SK-N-SH treated with all-trans-retinoic acid at 6 μM for 48 hours (cell line): ENCODE measurements around the gene FIBP.

ENCODE experiments used
- ATAC-seq: fragments of 200-7000 bp; cut with Tn5 transposase; 3 replicates; pipeline ENCODE4 v1.9.1; 2020; ENCODE audit warnings: mild to moderate bottlenecking, moderate library complexity
- BACH2 ChIP-seq: fragments of 250-450 bp; sonication (Bioruptor Pico); IDR thresholded peaks from 2 replicates; pipeline ENCODE4 v1.9.0; 2021; ENCODE audit warnings: mild to moderate bottlenecking, borderline replicate concordance
- CSDC2 ChIP-seq: fragments of 250-450 bp; sonication (Bioruptor Pico); IDR thresholded peaks from 2 replicates; pipeline ENCODE4 v1.5.0; 2020; ENCODE audit warnings: mild to moderate bottlenecking, moderate library complexity
- CSRNP3 ChIP-seq: fragments of 250-450 bp; sonication (Bioruptor Pico); IDR thresholded peaks from 2 replicates; pipeline ENCODE4 v1.5.1; 2021; ENCODE audit warnings: mild to moderate bottlenecking, moderate library complexity
- ESRRG ChIP-seq: fragments of 250-450 bp; sonication (Bioruptor Pico); IDR thresholded peaks from 2 replicates; pipeline ENCODE4 v1.6.1; 2021; ENCODE audit warnings: mild to moderate bottlenecking
- GLIS3 ChIP-seq: fragments of 250-450 bp; sonication (Bioruptor Pico); IDR thresholded peaks from 2 replicates; pipeline ENCODE4 v1.5.0; 2020; ENCODE audit warnings: mild to moderate bottlenecking, moderate library complexity
- ISL1 ChIP-seq: fragments of 250-450 bp; sonication (Bioruptor Pico); IDR thresholded peaks from 2 replicates; pipeline ENCODE4 v2.1.2; 2022; ENCODE audit warnings: mild to moderate bottlenecking, moderate library complexity
- OSR1 ChIP-seq: fragments of 250-450 bp; sonication (Bioruptor Pico); IDR thresholded peaks from 2 replicates; pipeline ENCODE4 v1.8.0; 2022; ENCODE audit warnings: moderate library complexity, mild to moderate bottlenecking, inconsistent platforms
- PATZ1 ChIP-seq: fragments of 250-450 bp; sonication (Bioruptor Pico); IDR thresholded peaks from 2 replicates; pipeline ENCODE4 v1.8.0; 2020; ENCODE audit warnings: mild to moderate bottlenecking, moderate library complexity, borderline replicate concordance
- POU6F1 ChIP-seq: fragments of 250-450 bp; sonication (Bioruptor Pico); IDR thresholded peaks from 2 replicates; pipeline ENCODE4 v1.8.0; 2021; ENCODE audit warnings: low read depth, mild to moderate bottlenecking, moderate library complexity, borderline replicate concordance
- PPARA ChIP-seq: fragments of 250-450 bp; sonication (Bioruptor Pico); IDR thresholded peaks from 2 replicates; pipeline ENCODE4 v1.5.0; 2020; ENCODE audit warnings: mild to moderate bottlenecking, borderline replicate concordance
- RARB ChIP-seq: fragments of 250-450 bp; sonication (Bioruptor Pico); IDR thresholded peaks from 2 replicates; pipeline ENCODE4 v1.8.0; 2021; ENCODE audit warnings: mild to moderate bottlenecking, moderate library complexity
- SNAI2 ChIP-seq: fragments of 250-450 bp; sonication (Bioruptor Pico); IDR thresholded peaks from 2 replicates; pipeline ENCODE4 v1.5.0; 2020; ENCODE audit warnings: mild to moderate bottlenecking, moderate library complexity
- TCF4 ChIP-seq: fragments of 250-450 bp; sonication (Bioruptor Pico); IDR thresholded peaks from 2 replicates; pipeline ENCODE4 v1.8.0; 2021; ENCODE audit warnings: mild to moderate bottlenecking, moderate library complexity, borderline replicate concordance
- TOX ChIP-seq: fragments of 250-450 bp; sonication (Bioruptor Pico); IDR thresholded peaks from 2 replicates; pipeline ENCODE4 v1.8.0; 2021; ENCODE audit warnings: mild to moderate bottlenecking, moderate library complexity, borderline replicate concordance
- TSHZ2 ChIP-seq: fragments of 250-450 bp; sonication (Bioruptor Pico); IDR thresholded peaks from 2 replicates; pipeline ENCODE4 v1.5.0; 2020; ENCODE audit warnings: mild to moderate bottlenecking, moderate library complexity
- ZC3H10 ChIP-seq: fragments of 250-450 bp; sonication (Bioruptor Pico); IDR thresholded peaks from 2 replicates; pipeline ENCODE4 v1.5.1; 2021; ENCODE audit warnings: mild to moderate bottlenecking, moderate library complexity
- ZFP3 ChIP-seq: fragments of 250-450 bp; sonication (Bioruptor Pico); IDR thresholded peaks from 2 replicates; pipeline ENCODE4 v1.5.0; 2020; ENCODE audit warnings: mild to moderate bottlenecking, moderate library complexity
- ZFP30 ChIP-seq: fragments of 450-650 bp; formaldehyde crosslinking; IDR thresholded peaks from 2 replicates; pipeline ENCODE4 v1.5.0; 2022; ENCODE audit warnings: mild to moderate bottlenecking, moderate library complexity
- ZNF565 ChIP-seq: fragments of 450-650 bp; formaldehyde crosslinking; conservative IDR thresholded peaks from 2 replicates; pipeline ENCODE4 v1.5.0; 2020; ENCODE audit warnings: low read depth, mild to moderate bottlenecking, moderate library complexity
- ZNF70 ChIP-seq: fragments of 450-650 bp; formaldehyde crosslinking; IDR thresholded peaks from 2 replicates; pipeline ENCODE4 v1.5.0; 2020; ENCODE audit warnings: mild to moderate bottlenecking, moderate library complexity
- ZNF8 ChIP-seq: fragments of 450-650 bp; formaldehyde crosslinking; IDR thresholded peaks from 2 replicates; pipeline ENCODE4 v1.5.0; 2020; ENCODE audit warnings: mild to moderate bottlenecking, moderate library complexity

Gene FIBP

GRCh38 chr11:65868907-65869306 lies 19.4 kb downstream of the FIBP start:
- TF ChIP-seq BACH2 (CRISPR knock-in tag) (no peak), TSHZ2 (CRISPR knock-in tag) (no peak), ZC3H10 (CRISPR knock-in tag) (no peak), CSRNP3 (CRISPR knock-in tag) (no peak), GLIS3 (CRISPR knock-in tag) (no peak), ZNF8 (CRISPR knock-in tag) (no peak), OSR1 (CRISPR knock-in tag) (no peak), TOX (no peak), POU6F1 (CRISPR knock-in tag) (no peak), CSDC2 (CRISPR knock-in tag) (no peak), RARB (CRISPR knock-in tag) (no peak), ESRRG (CRISPR knock-in tag) (no peak)
- ATAC-seq, result no peak

- no peak for TF ChIP-seq TSHZ2 (CRISPR knock-in tag)
- no peak for TF ChIP-seq CSRNP3 (CRISPR knock-in tag)
- TF ChIP-seq PATZ1 (CRISPR knock-in tag), result no peak
- TF ChIP-seq RARB (CRISPR knock-in tag), result no peak
- TF ChIP-seq ZFP3 (CRISPR knock-in tag), result no peak
- TF ChIP-seq POU6F1 (CRISPR knock-in tag), result no peak
- no peak for TF ChIP-seq PPARA (CRISPR knock-in tag)
- no peak for TF ChIP-seq GLIS3 (CRISPR knock-in tag)
- TF ChIP-seq ZNF565 (CRISPR knock-in tag), result no peak
- TF ChIP-seq ZFP30, result no peak
- TF ChIP-seq SNAI2 (CRISPR knock-in tag), result no peak
- TF ChIP-seq ESRRG (CRISPR knock-in tag), result no peak
- no peak for TF ChIP-seq TCF4
- TF ChIP-seq ISL1 (CRISPR knock-in tag), result no peak
- no peak for TF ChIP-seq ZNF70 (CRISPR knock-in tag)
- TF ChIP-seq, all 23 proteins: peak for 0
- no peak for ATAC-seq
Observed at GRCh38 chr11:65868076-65868667, 20.1 kb downstream of the FIBP start.
